Loucy (cell line): Measurements from ENCODE around the gene LMO7.

Experiments used
- H2AFZ ChIP-seq: fragments of 200-600 bp; sonication (generic); 2 replicates; pipeline ENCODE4 v1.6.0; 2016; ENCODE audit warnings: antibody characterized with exemption, mild to moderate bottlenecking, low read length, moderate library complexity
- H3F3A ChIP-seq: fragments of 200-600 bp; 2 replicates; pipeline ENCODE4 v1.6.0; 2016; ENCODE audit warnings: antibody characterized with exemption, low read depth, mild to moderate bottlenecking
- H3K27me3 ChIP-seq: fragments of 200-600 bp; sonication (generic); 2 replicates; pipeline ENCODE4 v1.6.1; 2014; ENCODE audit warnings: low read length, mild to moderate bottlenecking; ENCODE audit not compliant: insufficient read depth, poor library complexity, severe bottlenecking
- H3K36me3 ChIP-seq: fragments of 200-600 bp; sonication (generic); 2 replicates; pipeline ENCODE4 v1.6.1; 2016; ENCODE audit warnings: low read length; ENCODE audit not compliant: insufficient read depth
- H3K4me1 ChIP-seq: fragments of 200-600 bp; sonication (generic); 2 replicates; pipeline ENCODE4 v1.5.1; 2014; ENCODE audit warnings: low read length, mild to moderate bottlenecking; ENCODE audit not compliant: insufficient read depth, poor library complexity, severe bottlenecking
- H3K4me2 ChIP-seq: fragments of 200-600 bp; sonication (generic); 2 replicates; pipeline ENCODE4 v1.6.0; 2014; ENCODE audit warnings: antibody characterized with exemption, low read length, low read depth, mild to moderate bottlenecking; ENCODE audit not compliant: poor library complexity, severe bottlenecking
- H3K4me3 ChIP-seq: fragments of 200-600 bp; sonication (generic); 2 replicates; pipeline ENCODE4 v1.5.1; 2014; ENCODE audit warnings: low read length, mild to moderate bottlenecking, mixed read lengths; ENCODE audit not compliant: poor library complexity, severe bottlenecking
- H3K79me2 ChIP-seq: fragments of 200-600 bp; sonication (generic); 2 replicates; pipeline ENCODE4 v1.6.1; 2014; ENCODE audit warnings: low read length; ENCODE audit not compliant: insufficient read depth
- H3K9ac ChIP-seq: fragments of 200-600 bp; sonication (generic); 2 replicates; pipeline ENCODE4 v1.6.0; 2014; ENCODE audit warnings: mild to moderate bottlenecking, low read depth, low read length, moderate library complexity; ENCODE audit not compliant: poor library complexity, severe bottlenecking
- H3K9me2 ChIP-seq: fragments of 200-600 bp; sonication (generic); replicated peaks from 2 replicates; pipeline ENCODE4 v1.6.1; 2016; ENCODE audit warnings: low read depth, low read length, mixed read lengths
- H3K9me3 ChIP-seq: fragments of 200-600 bp; sonication (generic); 2 replicates; pipeline ENCODE4 v1.6.1; 2014; ENCODE audit warnings: mild to moderate bottlenecking, antibody characterized with exemption, low read length, low read depth; ENCODE audit not compliant: insufficient read depth
- H4K20me1 ChIP-seq: fragments of 200-600 bp; sonication (generic); 2 replicates; pipeline ENCODE4 v1.6.0; 2014; ENCODE audit warnings: antibody characterized with exemption, low read length, mild to moderate bottlenecking; ENCODE audit not compliant: insufficient read depth, poor library complexity, severe bottlenecking
- CTCF ChIP-seq: fragments of 200-600 bp; sonication (generic); conservative IDR thresholded peaks from 2 replicates; pipeline ENCODE4 v1.5.1; 2014; ENCODE audit warnings: mild to moderate bottlenecking, antibody characterized with exemption, low read length
- EZH2phosphoT487 ChIP-seq: fragments of 200-600 bp; IDR thresholded peaks from 2 replicates; pipeline ENCODE4 v1.6.1; 2018; ENCODE audit warnings: antibody characterized with exemption, mild to moderate bottlenecking, moderate library complexity, borderline replicate concordance

The LMO7 gene

GRCh38 chr13:75762955-75763354 is 126.8 kb downstream of the LMO7 start:
- no peaks in the 10 kb centered on the region for H4K20me1 ChIP-seq
- H3K9me3 ChIP-seq: no peaks in the 10 kb centered on the region
- no peaks in the 10 kb centered on the region for H3K9me2 ChIP-seq
- H2AFZ ChIP-seq: no peak overlapping the region
- H3K4me3 ChIP-seq: no peak overlapping the region
- H3F3A ChIP-seq: no peaks in the 10 kb centered on the region
- no peaks in the 10 kb centered on the region for H3K36me3 ChIP-seq
- TF ChIP-seq CTCF: no peak
- TF ChIP-seq EZH2phosphoT487: no peak
- H3K79me2 ChIP-seq: no peaks in the 10 kb centered on the region
- H3K27me3 ChIP-seq: no peaks in the 10 kb centered on the region
- no peak overlapping the region for H3K4me2 ChIP-seq
- H3K9ac ChIP-seq: no peak overlapping the region
- H3K4me1 ChIP-seq: no peaks in the 10 kb centered on the region

- Histone ChIP-seq H3K79me2 (no peaks in the 10 kb centered on the region), H4K20me1 (no peaks in the 10 kb centered on the region), H3K9me3 (no peaks in the 10 kb centered on the region), H3K27me3 (no peaks in the 10 kb centered on the region), H3K9me2 (no peaks in the 10 kb centered on the region), H3K4me2 (no peak overlapping the region), H3K4me3 (no peak overlapping the region), H3K4me1 (no peaks in the 10 kb centered on the region), H2AFZ (no peak overlapping the region), H3F3A (no peaks in the 10 kb centered on the region), H3K9ac (no peak overlapping the region), H3K36me3 (no peaks in the 10 kb centered on the region)
- TF ChIP-seq CTCF: no peak
- TF ChIP-seq EZH2phosphoT487: no peak
Observed at GRCh38 chr13:75763512-75763911, 127.4 kb downstream of the LMO7 start.

GRCh38 chr13:75764251-75764925 is 128.3 kb downstream of the LMO7 start:
- Histone ChIP-seq H4K20me1 (no peaks in the 10 kb centered on the region), H3F3A (no peaks in the 10 kb centered on the region), H3K4me1 (no peaks in the 10 kb centered on the region), H2AFZ (no peak overlapping the region), H3K4me3 (no peak overlapping the region), H3K79me2 (no peaks in the 10 kb centered on the region), H3K4me2 (no peak overlapping the region), H3K36me3 (no peaks in the 10 kb centered on the region), H3K9ac (no peak overlapping the region), H3K9me3 (no peaks in the 10 kb centered on the region), H3K9me2 (no peaks in the 10 kb centered on the region), H3K27me3 (no peaks in the 10 kb centered on the region)
- TF ChIP-seq EZH2phosphoT487 (no peak), CTCF (no peak)
